ENCODE data around the gene MCMBP.
A peak's percentile ranks its signal among the peaks of the same experiment; 100 is the strongest.

MCMBP gene, protein sequence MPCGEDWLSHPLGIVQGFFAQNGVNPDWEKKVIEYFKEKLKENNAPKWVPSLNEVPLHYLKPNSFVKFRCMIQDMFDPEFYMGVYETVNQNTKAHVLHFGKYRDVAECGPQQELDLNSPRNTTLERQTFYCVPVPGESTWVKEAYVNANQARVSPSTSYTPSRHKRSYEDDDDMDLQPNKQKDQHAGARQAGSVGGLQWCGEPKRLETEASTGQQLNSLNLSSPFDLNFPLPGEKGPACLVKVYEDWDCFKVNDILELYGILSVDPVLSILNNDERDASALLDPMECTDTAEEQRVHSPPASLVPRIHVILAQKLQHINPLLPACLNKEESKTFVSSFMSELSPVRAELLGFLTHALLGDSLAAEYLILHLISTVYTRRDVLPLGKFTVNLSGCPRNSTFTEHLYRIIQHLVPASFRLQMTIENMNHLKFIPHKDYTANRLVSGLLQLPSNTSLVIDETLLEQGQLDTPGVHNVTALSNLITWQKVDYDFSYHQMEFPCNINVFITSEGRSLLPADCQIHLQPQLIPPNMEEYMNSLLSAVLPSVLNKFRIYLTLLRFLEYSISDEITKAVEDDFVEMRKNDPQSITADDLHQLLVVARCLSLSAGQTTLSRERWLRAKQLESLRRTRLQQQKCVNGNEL

DNA sequence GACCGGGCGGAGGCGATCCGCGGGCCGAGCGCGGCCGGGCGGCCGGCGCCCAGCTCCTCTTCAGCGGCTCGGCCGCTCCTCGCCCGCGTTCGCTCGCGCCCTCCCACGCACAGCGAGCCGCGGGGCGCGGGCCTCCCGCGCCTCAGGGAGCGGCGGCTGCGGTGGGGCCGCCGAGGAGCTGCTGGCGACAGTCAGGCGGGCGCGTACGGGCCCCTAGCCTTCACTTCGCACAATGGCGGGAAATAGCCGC is at the start of gene MCMBP:
Gene MCMBP (minus strand): TSS at position 234 of the 250 bp plus-strand sequence. CDS start 259 bp downstream, outside the sequence.
- Histone ChIP-seq H3K36me3 (ENCODE audit: insufficient read depth, low read length) (no peaks in the 10 kb centered on the region), H2AFZ (ENCODE audit: low read length) (peak within 1 kb of the TSS; percentile 100), H3K4me3 (ENCODE audit: low read length, poor library complexity, severe bottlenecking) (peak within 1 kb of the TSS; percentile 97), H3F3A (ENCODE audit: low read depth) (no peaks in the 10 kb centered on the region), H4K20me1 (ENCODE audit: insufficient read depth, low read length, poor library complexity, severe bottlenecking) (peaks cover 40% of the 10 kb centered on the region), H3K27me3 (ENCODE audit: insufficient read depth, low read length, poor library complexity, severe bottlenecking) (no peaks in the 10 kb centered on the region), H3K4me2 (ENCODE audit: low read depth, low read length, poor library complexity, severe bottlenecking) (peak within 1 kb of the TSS; percentile 91), H3K4me1 (ENCODE audit: insufficient read depth, low read length, poor library complexity, severe bottlenecking) (peaks cover 37% of the 10 kb centered on the region), H3K9me3 (ENCODE audit: insufficient read depth, low read depth, low read length) (no peaks in the 10 kb centered on the region), H3K9ac (ENCODE audit: low read depth, low read length, poor library complexity, severe bottlenecking) (peak within 1 kb of the TSS; percentile 86), H3K79me2 (ENCODE audit: insufficient read depth, low read length) (peaks cover 56% of the 10 kb centered on the region), H3K9me2 (replicated peaks; ENCODE audit: low read depth, low read length) (no peaks in the 10 kb centered on the region)
- no peak for TF ChIP-seq CTCF (conservative IDR thresholded peaks at IDR 0.05; ENCODE audit: low read length)

- H3K9me3 ChIP-seq (ENCODE audit: insufficient read depth, low read depth, low read length): no peaks in the 10 kb centered on the region
- H3K9me2 ChIP-seq (replicated peaks; ENCODE audit: low read depth, low read length): no peaks in the 10 kb centered on the region
- no peaks in the 10 kb centered on the region for H3F3A ChIP-seq (ENCODE audit: low read depth)
- H3K4me2 ChIP-seq (ENCODE audit: low read depth, low read length, poor library complexity, severe bottlenecking): no peak overlapping the region
- no peaks in the 10 kb centered on the region for H3K27me3 ChIP-seq (ENCODE audit: insufficient read depth, low read length, poor library complexity, severe bottlenecking)
- no peak overlapping the region for H3K4me3 ChIP-seq (ENCODE audit: low read length, poor library complexity, severe bottlenecking)
- no peaks in the 10 kb centered on the region for H4K20me1 ChIP-seq (ENCODE audit: insufficient read depth, low read length, poor library complexity, severe bottlenecking)
- no peak overlapping the region for H2AFZ ChIP-seq (ENCODE audit: low read length)
- no peak overlapping the region for H3K9ac ChIP-seq (ENCODE audit: low read depth, low read length, poor library complexity, severe bottlenecking)
- H3K36me3 ChIP-seq (ENCODE audit: insufficient read depth, low read length): peaks cover 48% of the 10 kb centered on the region
- TF ChIP-seq CTCF (conservative IDR thresholded peaks at IDR 0.05; ENCODE audit: low read length): no peak
- H3K79me2 ChIP-seq (ENCODE audit: insufficient read depth, low read length): no peaks in the 10 kb centered on the region
- no peaks in the 10 kb centered on the region for H3K4me1 ChIP-seq (ENCODE audit: insufficient read depth, low read length, poor library complexity, severe bottlenecking)
These were observed 47.2 kb upstream of the MCMBP start for GRCh38 chr10:119919826-119920225.

- H3K79me2 ChIP-seq (ENCODE audit: insufficient read depth, low read length): no peaks in the 10 kb centered on the region
- H3K4me2 ChIP-seq (ENCODE audit: low read depth, low read length, poor library complexity, severe bottlenecking): no peak overlapping the region
- H3K4me1 ChIP-seq (ENCODE audit: insufficient read depth, low read length, poor library complexity, severe bottlenecking): no peaks in the 10 kb centered on the region
- no peaks in the 10 kb centered on the region for H3F3A ChIP-seq (ENCODE audit: low read depth)
- no peaks in the 10 kb centered on the region for H3K9me3 ChIP-seq (ENCODE audit: insufficient read depth, low read depth, low read length)
- TF ChIP-seq CTCF (conservative IDR thresholded peaks at IDR 0.05; ENCODE audit: low read length): no peak
- TF ChIP-seq EZH2phosphoT487 (IDR thresholded peaks at IDR 0.05; ENCODE audit: borderline replicate concordance): no peak
- H3K27me3 ChIP-seq (ENCODE audit: insufficient read depth, low read length, poor library complexity, severe bottlenecking): no peaks in the 10 kb centered on the region
- H3K9ac ChIP-seq (ENCODE audit: low read depth, low read length, poor library complexity, severe bottlenecking): no peak overlapping the region
- H3K9me2 ChIP-seq (replicated peaks; ENCODE audit: low read depth, low read length): no peaks in the 10 kb centered on the region
- peaks cover 47% of the 10 kb centered on the region for H3K36me3 ChIP-seq (ENCODE audit: insufficient read depth, low read length)
- H2AFZ ChIP-seq (ENCODE audit: low read length): no peak overlapping the region
- H3K4me3 ChIP-seq (ENCODE audit: low read length, poor library complexity, severe bottlenecking): no peak overlapping the region
- no peaks in the 10 kb centered on the region for H4K20me1 ChIP-seq (ENCODE audit: insufficient read depth, low read length, poor library complexity, severe bottlenecking)
These were observed 46.6 kb upstream of the MCMBP start for GRCh38 chr10:119919271-119919670.
